Right lobe of liver (tissue), 6 donors: ENCODE results near the gene ASPSCR1. TPM values are rescaled to one million over a fixed set of nuclear protein-coding genes. Genes with fewer than 3 reads are reported as not detected.

ENCODE experiments used
- ATAC-seq, 4 donors: fragments of 200-7000 bp; cut with Tn5 transposase; one replicate each; pipeline ENCODE4 v1.9.1; 2020; ENCODE audit warnings: mild to moderate bottlenecking in 4 of 4, moderate library complexity in 4 of 4
- DNase-seq, 3 donors: peaks; one replicate each; pipeline ENCODE4 v3.0.0-alpha.2; 2020
- H3K27ac ChIP-seq, 3 donors: fragments of 200-600 bp; one replicate each; pipeline ENCODE4 v1.8.0; 2022
- H3K27me3 ChIP-seq, 2 donors: fragments of 200-600 bp; one replicate each; pipeline ENCODE4 v1.8.0; 2022
- H3K36me3 ChIP-seq, 4 donors: fragments of 200-600 bp; sonication (generic) in 1 of 4; one replicate each; pipeline versions ENCODE4 v1.5.1 to v1.8.0; 2017 to 2022; ENCODE audit warnings: control low read depth in 1 of 4
- H3K4me1 ChIP-seq, 4 donors: fragments of 200-600 bp; sonication (generic) in 1 of 4; one replicate each; pipeline versions ENCODE4 v1.5.1 to v1.8.0; 2017 to 2022; ENCODE audit warnings: control low read depth in 1 of 4
- H3K4me3 ChIP-seq, 3 donors: fragments of 200-600 bp; one replicate each; pipeline ENCODE4 v1.8.0; 2022
- H3K9me3 ChIP-seq, 4 donors: fragments of 200-600 bp; sonication (generic) in 1 of 4; one replicate each; pipeline versions ENCODE4 v1.5.1 to v1.8.0; 2017 to 2022; ENCODE audit warnings: control low read depth in 1 of 4
- CTCF ChIP-seq, 4 donors: fragments of 200-600 bp in 3 of 4; fragments of 450-650 bp in 1 of 4; IDR thresholded peaks; one replicate each; pipeline versions ENCODE4 v1.5.1 to v1.8.0; 2016 to 2022; ENCODE audit warnings: antibody characterized with exemption in 4 of 4, mild to moderate bottlenecking in 2 of 4
- POLR2A ChIP-seq: fragments of 450-650 bp; IDR thresholded peaks from one replicate; pipeline ENCODE4 v1.6.1; 2017; ENCODE audit warnings: antibody characterized with exemption, mild to moderate bottlenecking
- WGBS: methylation state at CpG from one replicate; pipeline ENCODE4 v1.1.6; 2018; ENCODE audit warnings: low coverage, low lambda C conversion rate; ENCODE audit not compliant: insufficient coverage; ENCODE audit errors: missing lambda C conversion rate; 5-methylcytosine and 5-hydroxymethylcytosine counted together
- intact Hi-C, 2 donors: fragments of 100-400 bp; cut with DNase I; formaldehyde crosslinking; loops; one replicate each; pipeline versions ENCODE4 v1.11.2 to v1.14.1; 2022
- total RNA-seq, 6 experiments: library from RNA; depleted of rRNA in 2 of 6; stranded (reverse); fragments of >200 nt in 2 of 6; fragmentation: NEBNext Ultra II Directional in 3 of 6; extraction: Animal tissue kit (Norgen Biotek cat#: 25700) in 3 of 6; gene quantifications; one replicate each; pipeline versions ENCODE4 v1.1.0 to v1.2.4, GENCODE V29; 2016 to 2023
- donor health status: DM: no; HTN: yes; CAD: no.
- donor health status: DM: no; HTN: no; CAD: no.
- donor health status: DM: no; HTN: no; CAD: no.
- donor health status: DM: no; HTN: yes; CAD: no.
- donor health status: DM: no; HTN: yes; CAD: no.

Gene ASPSCR1
- total RNA-seq, 6 experiments from 2014 or later = 24.4 to 55.6 (median 32.9) TPM

GRCh38 chr17:82048571-82048971 is 71.1 kb downstream of the ASPSCR1 start:
- DNase-seq = no peak
- Histone ChIP-seq H3K4me3 (no peak overlapping the region), H3K27ac (no peak overlapping the region), H3K27me3 (no peaks in the 10 kb centered on the region), H3K9me3 (no peaks in the 10 kb centered on the region), H3K36me3 (peaks cover 0 to 3% (median under 1%) of the 10 kb centered on the region in 4 donors), H3K4me1 (peaks cover 0 to 22% (median 11%) of the 10 kb centered on the region in 4 donors)
- peak in 1 of 4 donors; percentile 2 for ATAC-seq
- 33% methylated on average over 13 of the region's 20 CpGs for WGBS
- no peak for TF ChIP-seq POLR2A
- TF ChIP-seq CTCF (IDR thresholded peaks at IDR 0.05) = no peak
- intact Hi-C loops = no loop called here

- ATAC-seq (no peak), DNase-seq (peak in 1 of 3 donors; percentile 12)
- Histone ChIP-seq H3K4me1 (peaks cover 0 to 23% (median 11%) of the 10 kb centered on the region in 4 donors), H3K36me3 (peaks cover 0 to 7% (median under 1%) of the 10 kb centered on the region in 4 donors), H3K27me3 (no peaks in the 10 kb centered on the region), H3K4me3 (no peak overlapping the region), H3K9me3 (no peaks in the 10 kb centered on the region), H3K27ac (no peak overlapping the region)
- WGBS = 76% methylated on average over 4 of the region's 8 CpGs
- no peak for TF ChIP-seq POLR2A
- TF ChIP-seq CTCF (IDR thresholded peaks at IDR 0.05) = no peak
- intact Hi-C loops = no loop called here
These were observed 71.7 kb downstream of the ASPSCR1 start for GRCh38 chr17:82049106-82049505.

GRCh38 chr17:82049521-82049971 is 72.1 kb downstream of the ASPSCR1 start:
- intact Hi-C loops = no loop called here
- no peak for TF ChIP-seq POLR2A
- TF ChIP-seq CTCF (IDR thresholded peaks at IDR 0.05) = no peak
- no peak overlapping the region for H3K27ac ChIP-seq
- ATAC-seq (no peak), DNase-seq (peak in 2 of 3 donors; percentile 16 to 50)
- H3K9me3 ChIP-seq = no peaks in the 10 kb centered on the region
- no CpG with 5 or more reads among the region's 16 CpGs for WGBS
- H3K4me1 ChIP-seq = peaks cover 0 to 23% (median 11%) of the 10 kb centered on the region in 4 donors
- H3K36me3 ChIP-seq = peaks cover 0 to 11% (median under 1%) of the 10 kb centered on the region in 4 donors
- no peaks in the 10 kb centered on the region for H3K27me3 ChIP-seq
- H3K4me3 ChIP-seq = no peak overlapping the region

GRCh38 chr17:82050152-82050760 is 72.8 kb downstream of the ASPSCR1 start:
- Histone ChIP-seq H3K4me1 (peaks cover 0 to 23% (median 11%) of the 10 kb centered on the region in 4 donors), H3K36me3 (peaks cover 0 to 17% (median under 1%) of the 10 kb centered on the region in 4 donors)

More at GRCh38 chr17:82050152-82050760, 72.8 kb downstream of the ASPSCR1 start:
- intact Hi-C loops = no loop called here
- 87% methylated on average over 4 of the region's 28 CpGs for WGBS
- no peaks in the 10 kb centered on the region for H3K9me3 ChIP-seq
- DNase-seq (peak in 1 of 3 donors; percentile 54), ATAC-seq (no peak)
- no peaks in the 10 kb centered on the region for H3K27me3 ChIP-seq
- peak overlapping the region in 2 of 3 donors; percentile 44 to 76 for H3K27ac ChIP-seq
- TF ChIP-seq POLR2A = no peak
- TF ChIP-seq CTCF (IDR thresholded peaks at IDR 0.05) = no peak
- peak overlapping the region; percentile 62 to 79 (median 66) for H3K4me3 ChIP-seq
